ENCODE results near the gene NRIP1.
A peak's percentile ranks its signal among the peaks of the same experiment; 100 is the strongest.

NRIP1 gene

DNA sequence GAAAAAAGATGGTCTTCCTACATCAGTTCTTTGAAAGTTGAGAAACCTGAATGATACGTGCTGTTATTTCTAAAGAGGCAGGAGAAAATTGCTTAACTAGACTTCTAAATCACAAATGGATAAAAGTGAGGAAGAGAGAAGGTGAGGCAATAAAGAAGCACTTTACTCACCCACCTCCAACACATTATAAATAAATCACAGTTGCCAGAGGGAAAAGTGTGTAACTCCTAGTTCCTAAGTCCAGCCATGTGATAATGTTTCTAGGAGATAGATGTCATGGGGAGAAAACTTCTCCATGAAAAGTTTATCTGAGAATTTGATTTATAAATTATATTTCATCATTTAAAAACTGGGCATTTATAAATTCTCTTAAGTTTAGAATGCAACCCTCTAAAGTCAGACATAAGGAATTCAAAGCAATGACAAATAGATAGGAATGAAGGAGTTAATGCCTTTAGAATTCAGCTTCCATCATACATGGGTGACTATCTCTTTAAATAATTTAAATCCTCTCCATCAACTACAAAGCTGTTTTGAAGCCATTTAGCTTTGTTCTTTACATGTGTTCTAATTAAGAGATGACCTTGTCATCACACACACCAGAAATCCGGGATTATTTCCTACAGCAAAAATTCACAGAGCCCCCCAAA is 60.0 kb downstream of the NRIP1 start:
- DNase-seq (ENCODE audit: low read depth), result no peak
- TF ChIP-seq, protein P1, sequence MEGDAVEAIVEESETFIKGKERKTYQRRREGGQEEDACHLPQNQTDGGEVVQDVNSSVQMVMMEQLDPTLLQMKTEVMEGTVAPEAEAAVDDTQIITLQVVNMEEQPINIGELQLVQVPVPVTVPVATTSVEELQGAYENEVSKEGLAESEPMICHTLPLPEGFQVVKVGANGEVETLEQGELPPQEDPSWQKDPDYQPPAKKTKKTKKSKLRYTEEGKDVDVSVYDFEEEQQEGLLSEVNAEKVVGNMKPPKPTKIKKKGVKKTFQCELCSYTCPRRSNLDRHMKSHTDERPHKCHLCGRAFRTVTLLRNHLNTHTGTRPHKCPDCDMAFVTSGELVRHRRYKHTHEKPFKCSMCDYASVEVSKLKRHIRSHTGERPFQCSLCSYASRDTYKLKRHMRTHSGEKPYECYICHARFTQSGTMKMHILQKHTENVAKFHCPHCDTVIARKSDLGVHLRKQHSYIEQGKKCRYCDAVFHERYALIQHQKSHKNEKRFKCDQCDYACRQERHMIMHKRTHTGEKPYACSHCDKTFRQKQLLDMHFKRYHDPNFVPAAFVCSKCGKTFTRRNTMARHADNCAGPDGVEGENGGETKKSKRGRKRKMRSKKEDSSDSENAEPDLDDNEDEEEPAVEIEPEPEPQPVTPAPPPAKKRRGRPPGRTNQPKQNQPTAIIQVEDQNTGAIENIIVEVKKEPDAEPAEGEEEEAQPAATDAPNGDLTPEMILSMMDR (IDR thresholded peaks at IDR 0.05; ENCODE audit: insufficient read depth, low read depth, low read length, missing control alignments), result no peak
- H3K4me3 ChIP-seq (ENCODE audit: low read depth, low read length), result no peak overlapping the region

DNA sequence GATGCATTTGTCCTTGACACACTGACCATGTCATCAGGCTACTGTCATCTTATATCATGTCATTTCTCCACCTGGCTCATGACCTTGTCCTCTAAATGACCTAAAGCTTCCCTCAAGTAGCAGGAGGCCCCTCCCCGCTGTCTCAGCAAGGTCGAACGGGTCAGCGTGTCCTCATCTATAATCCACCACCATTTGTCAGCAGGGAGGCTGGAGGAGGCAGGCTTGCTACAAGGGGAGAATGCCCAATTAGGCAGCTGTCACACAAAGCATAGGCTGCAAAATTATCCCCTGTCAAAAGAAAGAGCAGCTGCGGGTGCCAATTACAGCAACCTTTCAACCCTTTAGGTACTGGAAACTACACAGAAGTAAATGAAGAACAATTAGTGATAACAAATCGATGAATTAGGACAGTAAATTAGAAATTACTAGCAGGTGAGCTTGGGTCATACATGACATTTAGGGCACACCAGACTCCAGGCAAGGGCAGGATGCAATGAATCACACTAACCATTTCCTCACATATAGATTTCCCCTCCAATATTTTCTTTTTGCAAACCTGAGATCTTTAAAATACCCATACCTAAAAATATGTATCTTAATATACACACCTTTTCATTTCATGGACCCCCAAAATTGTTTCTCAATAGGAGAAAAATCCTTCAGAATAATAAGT is 61.2 kb downstream of the NRIP1 start:
- TF ChIP-seq, protein P1 (IDR thresholded peaks at IDR 0.05; ENCODE audit: insufficient read depth, low read depth, low read length, missing control alignments), result no peak
- no peak for DNase-seq (ENCODE audit: low read depth)
- H3K4me3 ChIP-seq (ENCODE audit: low read depth, low read length), result no peak overlapping the region

DNA sequence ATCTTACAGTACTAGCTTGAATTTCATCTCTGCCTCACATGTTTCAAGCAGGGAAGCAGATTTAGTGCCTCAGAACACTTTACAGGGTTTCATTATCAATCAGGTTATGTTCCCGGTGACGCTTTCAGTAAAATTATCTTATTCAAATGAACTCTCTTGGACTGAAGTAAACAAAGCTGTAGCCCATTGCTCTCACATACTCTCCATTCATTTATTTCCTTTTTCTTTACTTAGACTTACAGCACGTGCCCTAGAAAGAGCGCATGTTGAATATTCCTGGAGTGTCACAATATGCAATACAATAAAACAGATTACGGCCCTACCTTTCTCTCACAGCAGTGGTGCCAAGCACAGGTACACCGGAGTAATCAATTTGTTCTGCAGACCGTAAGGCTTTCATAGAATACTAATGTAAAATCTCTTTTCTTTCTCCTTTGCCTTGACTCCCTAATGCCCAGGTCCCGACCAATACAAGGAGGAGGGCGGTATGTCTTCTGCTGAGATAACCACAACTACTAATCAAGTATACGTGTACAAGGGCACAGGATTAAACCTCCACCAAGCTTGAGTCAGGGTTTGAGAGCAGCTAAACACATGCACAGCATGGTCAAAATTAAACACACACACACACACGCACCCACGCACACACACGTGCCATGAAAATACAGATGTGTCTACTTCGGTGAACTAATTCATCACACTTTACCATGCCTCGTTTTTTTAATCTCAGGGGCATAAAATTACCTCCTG is 62.8 kb downstream of the NRIP1 start:
- TF ChIP-seq, protein P1 (IDR thresholded peaks at IDR 0.05; ENCODE audit: insufficient read depth, low read depth, low read length, missing control alignments), result no peak
- peak; percentile 24 for DNase-seq (ENCODE audit: low read depth)
- no peak overlapping the region for H3K4me3 ChIP-seq (ENCODE audit: low read depth, low read length)

DNA sequence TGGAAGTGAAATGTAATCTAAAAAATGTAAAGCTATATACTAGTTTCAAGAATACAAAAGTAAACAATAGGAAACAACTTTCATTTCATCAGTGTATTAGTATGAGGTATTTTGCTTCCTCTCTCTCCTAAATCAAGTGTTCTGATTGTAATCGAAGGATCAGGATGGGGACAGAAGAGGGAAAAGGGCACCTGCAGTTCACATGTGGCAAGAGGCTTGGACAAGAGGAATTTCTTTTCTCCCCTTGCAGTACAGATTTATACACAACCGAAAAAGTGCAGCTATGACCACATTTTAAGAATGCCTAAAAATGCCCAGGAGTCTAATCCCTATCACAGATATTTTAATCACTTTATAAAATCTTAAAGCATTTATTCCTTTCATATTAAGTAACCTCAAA is 63.7 kb downstream of the NRIP1 start:
- no peak overlapping the region for H3K4me3 ChIP-seq (ENCODE audit: low read depth, low read length)
- DNase-seq (ENCODE audit: low read depth), result no peak
- TF ChIP-seq, protein P1 (IDR thresholded peaks at IDR 0.05; ENCODE audit: insufficient read depth, low read depth, low read length, missing control alignments), result no peak

DNA sequence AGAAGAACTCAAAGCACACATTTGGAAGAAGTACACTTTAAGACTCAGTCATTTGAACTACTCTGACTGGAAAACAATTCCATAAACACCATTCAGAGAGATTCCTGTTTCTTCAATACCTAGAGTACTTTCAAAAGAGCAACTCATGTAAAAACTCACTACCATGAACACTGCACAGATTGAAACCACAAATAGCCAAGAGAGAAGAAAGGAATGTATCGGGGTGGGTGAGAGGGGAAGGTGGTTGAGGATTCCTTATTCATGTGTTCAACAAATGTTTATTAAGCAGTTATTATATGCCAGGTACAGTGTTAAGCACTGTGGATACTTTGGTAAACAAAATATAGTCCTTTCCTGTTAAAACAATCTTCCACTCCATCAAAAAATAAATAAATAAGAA is 64.7 kb downstream of the NRIP1 start:
- TF ChIP-seq, protein P1 (IDR thresholded peaks at IDR 0.05; ENCODE audit: insufficient read depth, low read depth, low read length, missing control alignments), result no peak
- H3K4me3 ChIP-seq (ENCODE audit: low read depth, low read length), result no peak overlapping the region
- no peak for DNase-seq (ENCODE audit: low read depth)

DNA sequence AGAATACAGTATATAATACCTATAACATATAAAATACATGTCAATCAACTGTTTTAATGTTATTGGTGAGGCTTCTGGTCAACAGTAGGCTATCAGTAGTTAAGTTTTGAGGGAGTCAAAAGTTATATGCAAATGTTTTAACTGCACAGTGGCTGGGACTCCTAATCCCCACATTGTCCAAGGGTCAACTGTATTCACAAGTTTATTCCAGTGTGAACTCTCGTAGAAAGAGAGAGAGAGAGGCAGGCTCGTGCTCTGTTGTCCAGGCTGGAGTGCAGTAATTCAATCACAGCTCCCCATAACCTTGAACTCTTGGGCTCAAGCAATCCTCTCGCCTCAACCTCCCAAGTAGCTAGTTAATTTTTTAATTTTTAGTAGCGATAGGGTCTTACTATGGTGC is 66.0 kb downstream of the NRIP1 start:
- DNase-seq (ENCODE audit: low read depth), result no peak
- H3K4me3 ChIP-seq (ENCODE audit: low read depth, low read length), result no peak overlapping the region
- TF ChIP-seq, protein P1 (IDR thresholded peaks at IDR 0.05; ENCODE audit: insufficient read depth, low read depth, low read length, missing control alignments), result no peak
